ENCODE results near the gene COX6B1. TPM values are rescaled to one million over a fixed set of nuclear protein-coding genes. Genes with fewer than 3 reads are reported as not detected.
"Not testable (repeated sequence)": the region's sequence is repeated elsewhere in the genome, so short reads cannot be mapped to it uniquely, and the experiment has no call there.

Gene COX6B1
- 846 and 847 TPM in 2 replicates for total RNA-seq (2014; rRNA removed; shearing (Covaris generic))

- DNase-seq (ENCODE audit: low spot score): peak; percentile 99
Observed at GRCh38 chr19:35648017-35648961, at the start of gene COX6B1. Gene COX6B1, plus strand, starts transcription at chr19:35648323. Its CDS starts 2,921 bp downstream, at chr19:35651244.

GRCh38 chr19:35601971-35602370 is 46.2 kb upstream of the COX6B1 start:
- DNase-seq (ENCODE audit: low spot score): no peak

- not testable (repeated sequence) for DNase-seq (ENCODE audit: low spot score)
Observed at GRCh38 chr19:35604436-35604835, 43.7 kb upstream of the COX6B1 start.

- not testable (repeated sequence) for DNase-seq (ENCODE audit: low spot score)
Observed at GRCh38 chr19:35607170-35607569, 41.0 kb upstream of the COX6B1 start.

GRCh38 chr19:35607661-35608060 is 40.5 kb upstream of the COX6B1 start:
- no peak for DNase-seq (ENCODE audit: low spot score)

- peak; percentile 40 for DNase-seq (ENCODE audit: low spot score)
Observed at GRCh38 chr19:35608251-35608650, 39.9 kb upstream of the COX6B1 start.

- DNase-seq (ENCODE audit: low spot score): no peak
Observed at GRCh38 chr19:35609851-35610353, 38.2 kb upstream of the COX6B1 start.

GRCh38 chr19:35612224-35612558 is 35.9 kb upstream of the COX6B1 start:
- no peak for DNase-seq (ENCODE audit: low spot score)

- peak; percentile 99 for DNase-seq (ENCODE audit: low spot score)
Observed at GRCh38 chr19:35612559-35613321, 35.4 kb upstream of the COX6B1 start, which contains the start of gene HAUS5. Gene HAUS5, plus strand, starts transcription at chr19:35612735. Its CDS starts 60 bp downstream, at chr19:35612795.

GRCh38 chr19:35613574-35613973 is 34.5 kb upstream of the COX6B1 start:
- no peak for DNase-seq (ENCODE audit: low spot score)

GRCh38 chr19:35615036-35615435 is 33.1 kb upstream of the COX6B1 start:
- DNase-seq (ENCODE audit: low spot score): no peak

- DNase-seq (ENCODE audit: low spot score): no peak
Observed at GRCh38 chr19:35618857-35619256, 29.3 kb upstream of the COX6B1 start.

- no peak for DNase-seq (ENCODE audit: low spot score)
Observed at GRCh38 chr19:35619290-35619923, 28.7 kb upstream of the COX6B1 start.

- DNase-seq (ENCODE audit: low spot score): no peak
Observed at GRCh38 chr19:35620001-35620400, 28.1 kb upstream of the COX6B1 start.

- DNase-seq (ENCODE audit: low spot score): no peak
Observed at GRCh38 chr19:35621708-35622107, 26.4 kb upstream of the COX6B1 start.

- no peak for DNase-seq (ENCODE audit: low spot score)
Observed at GRCh38 chr19:35622750-35623149, 25.4 kb upstream of the COX6B1 start.

- no peak for DNase-seq (ENCODE audit: low spot score)
Observed at GRCh38 chr19:35623327-35624010, 24.7 kb upstream of the COX6B1 start.

GRCh38 chr19:35628264-35628564 is 19.9 kb upstream of the COX6B1 start:
- DNase-seq (ENCODE audit: low spot score): no peak

- DNase-seq (ENCODE audit: low spot score): peak; percentile 100
Observed at GRCh38 chr19:35628565-35629331, 19.4 kb upstream of the COX6B1 start, which contains the start of gene RBM42. Gene RBM42, plus strand, starts transcription at chr19:35629036. Its CDS starts 118 bp downstream, at chr19:35629154.

- peak; percentile 20 for DNase-seq (ENCODE audit: low spot score)
Observed at GRCh38 chr19:35629332-35629633, 18.8 kb upstream of the COX6B1 start.
